Measurements from ENCODE around the gene USH2A.

DNA sequence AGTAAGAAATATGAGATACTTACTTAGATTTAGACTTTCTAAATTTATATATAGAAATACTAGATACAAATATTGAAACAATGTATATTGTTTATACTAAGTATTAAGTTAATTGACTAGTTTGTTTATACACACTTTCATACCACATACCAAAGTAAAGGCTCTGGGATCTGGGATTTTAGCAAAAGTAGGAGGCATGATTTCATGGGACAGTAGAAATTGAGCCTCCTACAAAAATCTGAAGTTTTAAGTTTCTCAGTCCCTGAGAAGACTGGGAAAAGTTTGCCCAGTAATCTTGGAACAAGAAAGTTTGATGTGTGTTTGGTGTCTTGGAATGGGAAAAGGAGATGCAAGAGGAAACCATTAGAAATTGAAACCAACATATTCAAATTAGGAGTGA, 825.3 kb downstream of the USH2A start:
- TF ChIP-seq POLR2AphosphoS5 (IDR thresholded peaks at IDR 0.05) = no peak
- TF ChIP-seq, protein P1, sequence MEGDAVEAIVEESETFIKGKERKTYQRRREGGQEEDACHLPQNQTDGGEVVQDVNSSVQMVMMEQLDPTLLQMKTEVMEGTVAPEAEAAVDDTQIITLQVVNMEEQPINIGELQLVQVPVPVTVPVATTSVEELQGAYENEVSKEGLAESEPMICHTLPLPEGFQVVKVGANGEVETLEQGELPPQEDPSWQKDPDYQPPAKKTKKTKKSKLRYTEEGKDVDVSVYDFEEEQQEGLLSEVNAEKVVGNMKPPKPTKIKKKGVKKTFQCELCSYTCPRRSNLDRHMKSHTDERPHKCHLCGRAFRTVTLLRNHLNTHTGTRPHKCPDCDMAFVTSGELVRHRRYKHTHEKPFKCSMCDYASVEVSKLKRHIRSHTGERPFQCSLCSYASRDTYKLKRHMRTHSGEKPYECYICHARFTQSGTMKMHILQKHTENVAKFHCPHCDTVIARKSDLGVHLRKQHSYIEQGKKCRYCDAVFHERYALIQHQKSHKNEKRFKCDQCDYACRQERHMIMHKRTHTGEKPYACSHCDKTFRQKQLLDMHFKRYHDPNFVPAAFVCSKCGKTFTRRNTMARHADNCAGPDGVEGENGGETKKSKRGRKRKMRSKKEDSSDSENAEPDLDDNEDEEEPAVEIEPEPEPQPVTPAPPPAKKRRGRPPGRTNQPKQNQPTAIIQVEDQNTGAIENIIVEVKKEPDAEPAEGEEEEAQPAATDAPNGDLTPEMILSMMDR (IDR thresholded peaks at IDR 0.05) = no peak
- TF ChIP-seq EP300 (IDR thresholded peaks at IDR 0.05) = no peak

All from gastroesophageal sphincter (tissue), 3 donors.